HG03571 (cell line): ENCODE results near the gene COL28A1.
"Not testable (repeated sequence)": the region's sequence is repeated elsewhere in the genome, so short reads cannot be mapped to it uniquely, and the experiment has no call there.

ENCODE experiments used
- ATAC-seq: cut with Tn5 transposase; IDR thresholded peaks from one replicate; pipeline ENCODE4 v1.9.1; 2021; ENCODE audit not compliant: unreplicated experiment

Gene COL28A1

GRCh38 chr7:7519528-7519927 is 16.1 kb downstream of the COL28A1 start:
- ATAC-seq: no peak

DNA sequence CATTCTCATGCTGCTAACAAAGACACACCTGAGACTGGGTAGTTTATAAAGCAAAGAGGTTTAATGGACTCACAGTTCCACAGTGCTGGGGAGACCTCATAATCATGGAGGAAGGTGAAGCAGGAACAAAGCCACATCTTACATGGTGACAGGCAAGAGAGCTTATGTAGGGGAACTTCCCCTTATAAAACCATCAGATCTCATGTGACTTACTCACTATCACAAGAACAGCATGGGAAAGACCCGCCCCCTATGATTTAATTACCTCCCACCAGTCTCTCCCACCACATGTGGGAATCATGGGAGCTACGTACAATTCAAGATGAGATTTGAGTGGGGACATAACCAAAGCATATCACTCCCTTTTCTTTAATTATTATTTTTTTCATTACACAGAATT is 16.6 kb downstream of the COL28A1 start:
- ATAC-seq: no peak

DNA sequence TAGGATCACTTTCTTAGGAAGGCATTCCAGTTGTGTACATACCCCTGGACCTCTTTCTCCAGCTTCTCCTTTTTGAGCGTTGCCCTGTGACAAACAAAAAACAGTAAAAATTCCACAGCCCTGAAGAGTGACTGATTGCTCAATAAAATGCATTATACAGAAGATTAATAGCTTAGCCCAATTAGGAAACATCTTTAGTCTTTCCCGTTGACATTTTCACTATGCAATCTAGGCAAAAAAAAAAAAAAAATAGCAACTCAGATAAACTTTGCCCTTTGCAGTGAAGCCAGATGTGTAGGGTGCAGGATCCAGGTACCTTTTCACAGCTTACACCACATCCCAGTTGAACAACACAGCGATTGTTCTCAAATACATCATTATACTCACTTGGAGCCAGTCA is 17.9 kb downstream of the COL28A1 start:
- no peak for ATAC-seq

- ATAC-seq: no peak
Measured at GRCh38 chr7:7516662-7517061, 19.0 kb downstream of the COL28A1 start.

DNA sequence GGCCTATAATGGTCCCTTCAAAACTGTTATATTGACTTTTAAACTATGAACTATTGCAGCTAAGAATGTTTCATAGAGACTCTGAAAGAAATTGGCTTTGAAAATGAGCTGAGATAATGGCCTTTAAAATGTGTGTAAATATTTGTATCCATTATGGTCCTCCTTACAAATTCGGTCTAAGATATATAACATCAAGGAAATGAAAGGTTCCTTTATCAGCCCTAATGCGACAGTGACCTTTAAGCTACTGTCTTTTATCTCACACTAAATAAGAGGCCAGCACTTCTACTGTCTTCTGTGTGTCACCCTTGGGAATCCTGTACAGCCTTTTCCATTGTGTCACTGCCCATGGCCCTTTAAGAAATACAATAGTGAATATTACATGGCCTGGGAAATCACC is 19.5 kb downstream of the COL28A1 start:
- no peak for ATAC-seq

DNA sequence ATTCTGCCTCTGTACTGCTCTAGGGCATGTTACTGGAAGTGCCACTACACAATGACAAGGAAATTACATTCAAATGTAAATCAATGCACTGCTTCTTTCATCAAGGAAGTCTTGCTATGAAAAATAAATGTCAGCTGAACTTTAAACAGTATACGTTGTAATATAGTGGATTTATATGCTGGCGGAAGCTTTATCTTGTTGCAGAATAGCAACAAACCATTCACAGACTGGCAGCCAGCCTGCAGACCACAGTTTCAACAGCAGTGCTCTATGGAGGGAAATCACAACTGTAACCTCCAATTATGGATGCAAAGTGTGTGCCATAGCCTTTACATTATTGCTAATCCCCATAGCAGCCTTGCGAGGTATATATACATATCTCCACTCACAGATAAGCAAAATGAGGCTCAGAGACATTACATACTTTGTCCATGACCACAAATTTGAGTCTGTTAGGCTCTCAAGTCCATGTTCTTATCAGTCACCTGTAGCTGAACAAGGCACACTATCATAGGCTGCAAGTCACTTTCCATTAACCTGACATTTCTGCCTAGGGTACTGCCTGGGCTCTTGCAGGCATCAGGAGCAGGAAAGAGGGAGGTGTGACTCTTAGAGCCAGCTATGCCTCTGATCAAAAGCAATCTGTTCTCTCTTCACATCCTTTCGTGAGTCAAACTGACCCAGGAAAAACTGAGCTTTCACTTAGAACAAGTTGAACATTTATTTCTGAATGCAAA is 22.6 kb downstream of the COL28A1 start:
- ATAC-seq: no peak

- no peak for ATAC-seq
Measured at GRCh38 chr7:7510794-7511193, 24.9 kb downstream of the COL28A1 start.

DNA sequence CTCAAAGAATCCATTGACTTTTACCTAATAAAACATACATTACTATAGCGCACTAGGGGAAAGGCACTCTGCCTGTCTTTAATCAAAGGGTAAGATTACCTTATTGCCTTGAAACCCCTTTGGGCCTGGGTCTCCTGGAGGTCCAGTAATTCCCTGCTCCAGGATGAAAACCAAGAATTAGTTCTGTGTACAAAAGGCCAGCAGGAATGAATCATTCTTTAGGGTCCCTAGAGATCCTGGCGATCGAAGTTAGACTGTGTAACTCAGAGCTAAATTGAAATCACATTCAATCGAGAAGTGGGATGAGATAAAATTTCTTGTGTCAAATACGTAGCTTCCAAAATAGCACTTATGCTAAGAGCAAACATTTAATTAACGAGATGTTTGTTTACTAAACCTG is 29.8 kb downstream of the COL28A1 start:
- no peak for ATAC-seq

GRCh38 chr7:7504910-7505704 is 30.6 kb downstream of the COL28A1 start:
- no peak for ATAC-seq

GRCh38 chr7:7499892-7500291 is 35.8 kb downstream of the COL28A1 start:
- no peak for ATAC-seq

DNA sequence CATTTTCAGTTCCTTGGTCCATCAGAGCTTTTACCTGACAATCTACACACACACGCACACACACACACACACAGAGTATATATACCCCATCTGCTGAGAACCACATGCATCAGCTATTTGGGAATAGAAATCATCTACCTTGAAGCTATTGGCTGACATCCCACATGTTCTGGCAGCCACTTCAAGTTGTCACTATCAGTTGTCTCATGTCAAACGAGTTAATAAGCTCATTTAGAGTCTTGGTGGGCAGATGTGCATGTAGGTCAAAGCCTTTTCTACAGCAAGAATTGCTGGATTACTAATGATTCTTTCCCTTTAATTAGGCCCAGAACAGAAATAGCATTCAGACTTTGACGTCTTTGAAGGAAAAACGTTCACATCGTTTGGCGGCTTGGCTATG is 36.8 kb downstream of the COL28A1 start:
- ATAC-seq: no peak

DNA sequence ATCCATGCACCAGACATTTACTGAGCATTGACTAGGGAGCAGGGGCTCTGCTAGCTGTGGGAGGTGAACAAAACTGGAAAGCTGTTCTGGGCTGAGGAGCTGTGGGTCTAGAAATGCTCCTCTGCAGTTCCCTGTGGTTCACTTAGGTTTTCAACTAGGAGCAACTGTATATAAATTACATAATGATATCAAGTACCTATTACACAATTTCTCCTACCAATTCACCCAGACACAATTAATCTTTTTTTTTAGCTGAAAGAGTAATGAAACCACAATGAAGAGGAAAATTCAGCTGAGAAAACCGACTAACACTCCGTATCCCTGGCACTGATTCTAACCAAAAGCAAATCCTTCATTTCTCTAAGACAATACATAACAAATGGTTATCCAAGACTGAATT is 39.4 kb downstream of the COL28A1 start:
- no peak for ATAC-seq

- ATAC-seq: no peak
Measured at GRCh38 chr7:7495171-7495570, 40.5 kb downstream of the COL28A1 start.

GRCh38 chr7:7491044-7491443 is 44.6 kb downstream of the COL28A1 start:
- no peak for ATAC-seq

DNA sequence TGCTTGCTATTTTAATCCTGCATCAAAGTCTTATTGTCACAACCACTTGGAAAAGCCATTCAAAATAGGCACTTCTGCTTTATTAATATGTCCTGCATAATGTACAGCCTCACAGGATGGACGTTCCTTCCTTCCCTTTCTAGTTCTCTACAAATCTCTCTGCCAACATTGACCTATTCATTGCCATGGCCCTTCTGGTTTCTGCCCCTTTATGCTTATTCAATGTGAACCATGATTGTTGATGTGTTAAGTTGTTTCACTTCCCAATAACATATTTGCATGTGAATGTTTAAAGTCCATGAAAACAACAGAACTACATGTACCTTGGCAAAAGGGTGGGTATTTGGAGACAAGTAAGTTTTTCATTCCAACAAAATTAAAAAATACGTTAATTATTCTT is 45.7 kb downstream of the COL28A1 start:
- no peak for ATAC-seq

DNA sequence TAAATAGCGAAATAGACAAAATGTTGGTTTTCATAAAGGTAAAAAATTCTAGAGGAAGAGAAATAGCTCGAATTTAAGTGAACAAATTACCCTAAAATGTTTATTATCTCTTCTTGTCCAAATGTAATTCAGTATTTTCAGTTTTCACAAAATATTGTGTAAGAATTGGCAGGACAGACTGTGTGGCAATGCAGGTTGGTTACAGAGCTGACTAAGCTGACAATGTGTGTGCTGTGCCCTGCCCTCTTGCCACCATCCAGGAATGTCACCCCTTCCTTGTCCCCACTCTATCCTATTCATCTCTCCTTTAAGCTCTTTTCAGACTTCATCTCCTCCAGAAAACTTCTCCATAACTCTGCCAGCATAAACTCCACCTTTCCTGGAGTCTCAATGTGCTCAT is 46.1 kb downstream of the COL28A1 start:
- no peak for ATAC-seq

DNA sequence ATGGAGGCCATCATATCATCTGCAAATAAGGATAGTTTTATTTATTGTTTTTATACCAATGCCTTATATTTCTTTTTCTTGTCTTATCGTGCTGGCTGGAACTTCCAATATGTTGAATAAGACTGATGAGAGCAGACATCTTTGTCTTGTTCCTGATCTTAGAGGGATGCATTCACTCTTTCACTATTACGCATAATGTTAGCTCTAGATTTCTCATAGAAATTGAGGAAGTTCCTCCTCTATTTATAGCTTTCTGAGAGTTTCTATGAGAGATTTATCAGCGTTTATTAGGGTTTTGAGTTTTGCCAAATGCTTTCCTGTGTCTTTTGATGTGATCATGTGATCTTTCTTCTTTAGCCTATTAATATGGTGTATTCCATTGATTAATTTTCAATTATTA is 49.3 kb downstream of the COL28A1 start:
- no peak for ATAC-seq

GRCh38 chr7:7484072-7484471 is 51.6 kb downstream of the COL28A1 start:
- no peak for ATAC-seq

- no peak for ATAC-seq
Measured at GRCh38 chr7:7481802-7482201, 53.9 kb downstream of the COL28A1 start.

DNA sequence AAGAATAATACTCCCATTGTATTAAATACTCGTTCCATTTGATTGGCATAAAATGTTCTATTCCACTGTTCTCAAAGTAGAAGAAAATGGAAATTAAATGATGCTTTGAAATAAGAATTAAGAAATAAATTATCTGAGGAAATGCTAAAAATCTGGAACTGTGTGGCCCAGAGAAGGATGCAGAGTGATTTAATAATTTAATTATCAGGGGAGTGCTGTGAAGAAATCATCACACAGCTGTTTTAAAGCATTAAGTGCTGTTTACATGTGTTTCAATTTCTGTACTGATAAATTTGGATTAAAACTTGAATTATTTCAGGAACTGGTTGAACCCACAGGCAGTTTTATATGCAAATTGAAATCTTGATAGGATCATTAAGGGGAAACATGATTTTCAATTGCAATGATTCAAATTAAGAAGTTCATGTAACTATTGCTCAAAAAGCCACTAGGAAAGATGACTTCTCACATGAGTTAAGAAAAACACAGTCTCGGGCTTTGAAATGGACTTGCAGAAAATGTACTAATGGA is 56.3 kb downstream of the COL28A1 start:
- ATAC-seq: no peak

- ATAC-seq: no peak
Measured at GRCh38 chr7:7478569-7478968, 57.1 kb downstream of the COL28A1 start.

- ATAC-seq: not testable (repeated sequence)
Measured at GRCh38 chr7:7477641-7478040, 58.0 kb downstream of the COL28A1 start.
